Measurements from ENCODE around the gene BPIFA3.

Gene BPIFA3

GRCh38 chr20:33229843-33230242 is 12.7 kb downstream of the BPIFA3 start:
- DNase-seq: no peak

- DNase-seq: no peak
Observed at GRCh38 chr20:33231237-33231636, 14.1 kb downstream of the BPIFA3 start.

DNA sequence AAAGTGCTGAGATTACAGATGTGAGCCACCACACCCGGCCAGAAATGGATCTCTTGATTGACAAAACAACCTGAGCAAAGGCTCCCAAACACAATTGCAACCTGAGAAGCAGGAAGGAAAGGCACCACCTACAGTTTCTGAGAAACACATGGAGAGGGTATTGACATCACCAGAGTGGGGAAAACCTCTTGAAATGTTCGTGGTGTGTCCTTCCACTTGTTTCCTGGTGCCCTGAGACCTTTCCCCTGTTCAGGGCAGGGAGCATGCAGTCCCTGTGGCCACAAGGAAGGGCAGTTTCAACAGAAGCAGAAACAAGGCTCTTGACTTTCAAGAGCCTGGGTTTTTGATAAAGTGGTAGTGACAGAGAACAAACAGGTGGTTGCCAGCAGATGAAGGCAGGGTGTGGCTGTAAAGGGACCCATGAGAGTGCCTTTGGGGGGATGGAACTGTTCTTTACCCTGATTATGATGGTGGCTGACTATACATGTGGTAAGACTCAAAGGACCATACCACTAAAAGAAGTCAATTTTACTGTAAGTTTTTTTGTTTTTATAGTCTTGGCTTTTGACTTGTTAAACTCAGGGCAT is 15.4 kb downstream of the BPIFA3 start:
- no peak for DNase-seq

GRCh38 chr20:33233129-33233774 is 16.1 kb downstream of the BPIFA3 start:
- DNase-seq: no peak

GRCh38 chr20:33234050-33234449 is 16.9 kb downstream of the BPIFA3 start:
- no peak for DNase-seq

DNA sequence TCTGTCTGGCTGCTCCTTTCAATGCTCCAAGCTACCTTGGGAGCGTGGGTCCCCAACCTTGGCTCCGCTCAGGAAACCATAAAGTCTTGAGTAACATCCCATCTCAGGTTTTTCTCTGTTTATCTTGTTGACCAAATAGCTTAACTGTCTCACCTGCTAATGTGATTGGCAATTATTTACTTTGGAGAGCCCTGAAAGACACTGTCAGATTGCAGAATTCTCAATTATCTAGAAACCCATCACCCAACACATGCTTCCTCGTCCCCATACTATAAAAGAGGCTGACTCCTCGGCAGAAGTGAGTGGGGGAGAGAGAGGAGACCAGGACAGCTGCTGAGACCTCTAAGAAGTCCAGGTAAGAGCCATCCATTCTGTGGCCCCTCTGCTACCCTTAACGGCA is 18.5 kb downstream of the BPIFA3 start, which contains the start of gene BPIFA1:
Gene BPIFA1, plus strand, starts transcription at position 301 of the 400 bp plus-strand sequence. CDS start 1,716 bp downstream, outside the sequence.
- DNase-seq: no peak

- no peak for DNase-seq
Observed at GRCh38 chr20:33236351-33236750, 19.2 kb downstream of the BPIFA3 start.

DNA sequence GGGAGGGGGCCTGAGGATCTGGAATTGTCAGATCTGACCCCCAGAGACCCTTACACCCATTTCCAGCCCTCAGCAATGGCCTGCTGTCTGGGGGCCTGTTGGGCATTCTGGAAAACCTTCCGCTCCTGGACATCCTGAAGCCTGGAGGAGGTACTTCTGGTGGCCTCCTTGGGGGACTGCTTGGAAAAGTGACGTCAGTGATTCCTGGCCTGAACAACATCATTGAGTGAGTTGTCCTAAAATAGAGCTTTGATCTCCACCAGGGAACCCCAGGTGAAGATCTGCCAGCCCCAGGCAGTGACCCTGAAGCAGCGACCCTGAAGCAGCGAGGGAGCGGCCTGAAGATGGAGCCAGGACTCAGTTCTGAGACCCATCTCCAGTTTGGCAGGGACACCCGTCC is 20.8 kb downstream of the BPIFA3 start:
- DNase-seq: no peak

GRCh38 chr20:33239418-33239817 is 22.3 kb downstream of the BPIFA3 start:
- no peak for DNase-seq

- no peak for DNase-seq
Observed at GRCh38 chr20:33239979-33240736, 23.0 kb downstream of the BPIFA3 start.

DNA sequence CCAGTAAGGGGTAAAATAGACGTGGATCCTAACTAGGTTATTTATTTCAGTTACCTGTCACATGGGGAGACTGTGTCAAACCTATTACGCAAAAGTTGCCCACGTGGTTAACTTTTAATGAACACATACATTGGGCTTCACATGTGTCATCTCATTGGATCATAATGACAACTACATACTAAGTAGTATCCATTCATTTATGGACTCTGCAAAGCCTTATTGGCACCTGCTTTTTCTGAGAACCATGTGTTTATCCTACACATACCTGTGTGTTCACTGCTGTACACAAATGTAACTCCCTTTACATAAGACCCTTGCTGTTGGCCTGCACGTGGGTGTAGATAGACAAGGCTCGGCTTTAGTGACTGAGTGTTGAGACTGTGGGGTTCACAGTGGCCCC is 23.8 kb downstream of the BPIFA3 start:
- no peak for DNase-seq

GRCh38 chr20:33242319-33243100 is 25.4 kb downstream of the BPIFA3 start:
- DNase-seq: no peak

DNA sequence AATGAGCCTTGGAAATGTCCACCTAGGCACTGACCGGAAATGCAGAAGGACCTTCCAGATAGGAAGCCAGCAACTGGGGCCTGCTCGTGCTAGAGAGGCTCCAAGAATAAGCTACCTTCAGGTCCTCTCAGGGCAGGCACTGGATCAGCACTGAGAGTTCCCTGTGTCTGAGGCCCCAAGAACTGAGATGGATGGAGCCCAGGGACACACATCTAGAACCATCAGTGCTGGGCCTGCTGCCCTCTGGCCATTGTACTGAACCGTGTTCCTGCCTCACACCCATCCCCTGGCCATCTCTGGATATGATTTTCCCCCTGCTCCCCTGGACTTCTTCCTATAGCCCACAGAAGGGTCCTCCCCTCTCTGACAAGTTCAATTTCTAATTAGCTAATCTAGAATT is 28.9 kb downstream of the BPIFA3 start:
- DNase-seq: no peak

DNA sequence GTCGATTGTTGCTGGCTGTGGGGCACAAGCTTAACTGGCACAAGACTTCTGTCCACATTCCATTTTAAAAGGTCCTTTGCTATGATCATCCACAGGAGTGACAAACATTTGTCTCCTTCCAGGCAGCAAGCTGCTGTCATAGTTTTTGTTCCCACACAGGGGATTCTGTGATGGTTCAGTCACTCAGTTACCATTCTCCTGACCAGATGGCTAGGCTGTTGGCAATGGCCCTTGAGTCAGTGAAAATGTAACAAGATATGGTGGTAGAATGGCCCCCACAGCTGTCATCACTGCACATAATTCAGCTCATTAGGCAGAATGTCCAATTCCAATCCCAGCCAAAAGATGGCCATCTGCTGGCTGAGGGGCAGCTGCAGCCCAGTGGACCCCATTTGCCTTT is 32.3 kb downstream of the BPIFA3 start:
- no peak for DNase-seq

- DNase-seq: no peak
Observed at GRCh38 chr20:33250666-33251065, 33.5 kb downstream of the BPIFA3 start.

DNA sequence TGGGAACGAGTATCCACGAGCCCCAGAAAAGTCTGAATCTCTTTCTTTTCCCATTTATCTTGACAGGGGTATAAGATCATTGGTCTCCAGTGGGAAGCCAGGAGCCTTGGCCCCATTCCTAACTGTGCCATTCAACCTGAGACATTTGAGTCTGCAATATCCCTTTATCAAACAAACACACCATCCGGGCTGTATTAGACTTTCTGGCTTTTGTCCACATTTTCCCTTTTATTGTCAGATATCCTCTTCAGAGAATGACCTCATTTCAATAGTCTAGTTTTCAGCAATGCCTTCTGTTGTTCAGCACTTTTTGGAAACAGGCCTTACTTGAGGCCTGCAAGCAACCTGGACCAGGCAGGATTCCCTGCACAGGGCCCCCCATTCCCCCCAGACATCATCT is 34.3 kb downstream of the BPIFA3 start:
- no peak for DNase-seq

DNA sequence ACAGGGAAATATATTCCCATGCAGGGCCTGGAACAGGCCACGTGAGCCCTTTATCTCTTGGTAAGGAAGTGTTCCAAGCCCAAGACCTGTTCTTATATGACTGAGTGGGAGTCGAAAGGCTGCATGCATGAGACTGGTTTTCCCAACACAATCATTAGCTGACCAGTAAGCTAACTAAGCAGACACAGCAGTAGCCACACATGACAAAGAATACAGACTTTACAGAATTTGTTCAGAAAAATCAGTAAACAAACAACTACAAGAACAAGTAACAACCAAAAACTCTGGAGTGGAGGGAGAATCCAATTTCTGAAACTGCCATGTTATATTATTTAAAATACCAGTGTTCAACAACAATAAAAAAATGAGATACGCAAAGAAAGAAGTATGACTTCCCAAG is 35.3 kb downstream of the BPIFA3 start:
- DNase-seq: no peak

DNA sequence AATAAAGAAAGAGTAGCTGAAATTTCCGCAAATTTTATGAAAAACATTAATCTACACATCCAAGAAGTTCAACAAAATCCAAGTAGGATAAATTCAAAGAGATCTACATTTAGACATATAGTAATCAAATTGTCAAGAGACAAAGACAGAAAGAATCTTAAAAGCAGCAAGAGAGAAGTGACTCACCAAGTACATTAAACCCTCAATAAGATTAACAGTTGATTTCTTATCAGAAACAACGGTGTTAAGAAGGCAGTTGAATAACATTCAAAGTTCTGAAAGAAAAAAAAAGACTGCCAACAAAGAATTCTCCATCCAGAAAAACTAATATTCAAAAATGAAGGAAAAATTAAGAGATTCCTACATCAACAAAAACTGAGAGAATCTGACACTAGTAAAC is 37.9 kb downstream of the BPIFA3 start:
- no peak for DNase-seq

DNA sequence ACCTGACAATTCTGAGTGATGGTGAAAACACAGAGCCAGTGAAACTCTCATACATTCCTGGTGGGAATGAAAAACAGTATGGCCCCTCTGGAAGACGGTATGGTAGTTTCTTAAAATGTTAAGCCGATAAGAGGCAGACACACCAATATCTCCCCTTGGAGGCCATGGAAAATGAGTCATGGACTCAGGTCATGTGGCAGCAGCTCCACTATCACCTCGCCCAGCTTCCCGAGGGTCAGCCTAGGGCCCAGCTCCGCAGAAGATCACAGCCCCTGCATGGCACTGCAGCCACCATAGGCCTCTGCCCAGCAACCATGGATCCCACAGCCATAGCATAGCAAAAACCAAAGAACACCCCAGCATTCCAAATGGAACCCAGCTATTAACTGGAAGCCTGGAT is 40.1 kb downstream of the BPIFA3 start:
- DNase-seq: no peak

GRCh38 chr20:33259371-33259770 is 42.2 kb downstream of the BPIFA3 start:
- DNase-seq: no peak

DNA sequence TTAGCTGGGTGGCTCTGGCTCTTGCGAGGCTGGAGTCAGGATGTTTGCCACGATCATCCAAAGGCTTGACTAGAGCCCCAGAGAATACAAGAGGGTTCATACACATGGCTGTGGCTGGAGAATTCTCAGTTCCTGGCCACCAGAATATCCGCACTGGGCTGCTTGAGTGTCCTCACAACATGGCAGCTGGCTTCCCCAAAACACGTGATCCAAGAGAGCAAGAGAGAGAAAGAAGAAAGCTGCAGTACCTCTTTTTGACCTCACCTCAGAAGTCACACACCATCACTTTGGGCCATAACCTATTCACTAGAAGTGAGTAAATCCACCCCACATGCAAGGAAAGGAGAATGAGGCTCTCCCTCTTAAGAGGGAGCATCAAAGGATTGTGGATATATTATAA is 44.3 kb downstream of the BPIFA3 start:
- DNase-seq: no peak

- DNase-seq: no peak
Observed at GRCh38 chr20:33262658-33263065, 45.5 kb downstream of the BPIFA3 start.

DNA sequence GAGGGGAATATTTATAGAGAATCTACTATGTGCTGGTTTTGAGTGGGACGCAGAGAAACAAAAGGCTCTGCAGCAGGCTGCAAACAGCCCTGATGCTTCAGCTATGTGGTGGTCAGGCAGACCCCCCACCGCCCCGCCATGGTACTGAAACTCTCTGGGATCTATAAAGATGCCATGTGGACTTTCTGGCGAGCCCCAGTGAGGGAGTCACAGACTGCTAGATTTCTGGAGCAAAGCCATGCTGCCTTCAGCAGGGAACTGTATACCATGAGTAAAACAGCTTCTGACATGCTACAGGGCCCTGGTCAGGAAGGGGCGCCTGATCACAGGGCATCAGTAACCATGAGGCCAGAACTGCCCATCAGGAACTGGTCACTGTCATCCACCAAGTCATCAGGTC is 46.6 kb downstream of the BPIFA3 start:
- no peak for DNase-seq

Measured in stimulated activated CD4-positive, alpha-beta T cell treated with anti-CD3 and anti-CD28 coated beads, Interleukin-4, amount 100 ng/mL, for 4 hours (primary cell).